Epidermal melanocyte (primary cell): ENCODE results near the gene TANK.
"Not testable (repeated sequence)": the region's sequence is repeated elsewhere in the genome, so short reads cannot be mapped to it uniquely, and the experiment has no call there.

Experiments used
- DNase-seq: peaks from one replicate; pipeline ENCODE4 v3.0.0; 2011; ENCODE audit warnings: low spot score; ENCODE audit not compliant: insufficient read length

TANK gene

GRCh38 chr2:161228511-161229240 is 68.4 kb downstream of the TANK start:
- DNase-seq, result no peak

GRCh38 chr2:161230959-161231358 is 70.7 kb downstream of the TANK start:
- no peak for DNase-seq

GRCh38 chr2:161232571-161232970 is 72.3 kb downstream of the TANK start:
- no peak for DNase-seq

GRCh38 chr2:161233858-161234431 is 73.7 kb downstream of the TANK start:
- DNase-seq, result no peak

- DNase-seq, result no peak
These were observed 74.4 kb downstream of the TANK start for GRCh38 chr2:161234627-161235026.

GRCh38 chr2:161237392-161238264 is 77.4 kb downstream of the TANK start:
- DNase-seq, result no peak

- no peak for DNase-seq
These were observed 78.0 kb downstream of the TANK start for GRCh38 chr2:161238265-161238559.

- DNase-seq, result no peak
These were observed 78.5 kb downstream of the TANK start for GRCh38 chr2:161238560-161239325.

- DNase-seq, result no peak
These were observed 79.3 kb downstream of the TANK start for GRCh38 chr2:161239326-161240109.

GRCh38 chr2:161241894-161242293 is 81.7 kb downstream of the TANK start:
- no peak for DNase-seq

GRCh38 chr2:161243312-161243711 is 83.1 kb downstream of the TANK start:
- DNase-seq, result no peak

- no peak for DNase-seq
These were observed 83.7 kb downstream of the TANK start for GRCh38 chr2:161243905-161244304.

- DNase-seq, result not testable (repeated sequence)
These were observed 84.4 kb downstream of the TANK start for GRCh38 chr2:161244387-161245260.

GRCh38 chr2:161245261-161245553 is 85.0 kb downstream of the TANK start:
- DNase-seq, result no peak

GRCh38 chr2:161245671-161246070 is 85.4 kb downstream of the TANK start:
- DNase-seq, result no peak

- DNase-seq, result no peak
These were observed 86.1 kb downstream of the TANK start for GRCh38 chr2:161246281-161246680.

GRCh38 chr2:161250864-161251436 is 90.7 kb downstream of the TANK start:
- no peak for DNase-seq

GRCh38 chr2:161257123-161257952 is 97.1 kb downstream of the TANK start:
- DNase-seq, result no peak

- no peak for DNase-seq
These were observed 105.6 kb downstream of the TANK start for GRCh38 chr2:161265874-161266273.
